ENCODE results near the gene ARHGAP9. TPM values are rescaled to one million over a fixed set of nuclear protein-coding genes. Genes with fewer than 3 reads are reported as not detected.

Gene ARHGAP9
- total and polyA plus RNA-seq, 12 donors: 1.3 to 46.4 (median 16.8) TPM

GRCh38 chr12:57527184-57527583 is 47.5 kb upstream of the ARHGAP9 start:
- no peak for DNase-seq
- no peak overlapping the region for H3K27ac ChIP-seq
- intact Hi-C loops (cut with DNase I): no loop called here

GRCh38 chr12:57526477-57527126 is 46.9 kb upstream of the ARHGAP9 start:
- Histone ChIP-seq H3K9me3 (replicated peaks in 1 of 3) (no peaks in the 10 kb centered on the region), H3K27ac (peak overlapping the region in 2 of 5 donors; percentile 17 to 40), H3K27me3 (no peaks in the 10 kb centered on the region), H3K4me1 (replicated peaks in 1 of 2) (peaks cover 24% of the 10 kb centered on the region in 2 donors), H3K36me3 (replicated peaks in 1 of 2) (peaks cover 0 to 72% of the 10 kb centered on the region in 2 donors), H3K4me3 (no peak overlapping the region)
- intact Hi-C loops (cut with DNase I): no loop called here
- WGBS, 4 donors: 72 to 86% (median 77%) methylated on average over 4 of the region's 4 CpGs
- TF ChIP-seq CTCF (IDR thresholded peaks at IDR 0.05): no peak
- DNase-seq: no peak

More at GRCh38 chr12:57527184-57527583, 47.5 kb upstream of the ARHGAP9 start:
- Histone ChIP-seq H3K4me3 (no peak overlapping the region), H3K9me3 (replicated peaks in 1 of 3) (no peaks in the 10 kb centered on the region), H3K4me1 (replicated peaks in 1 of 2) (peaks cover 18% of the 10 kb centered on the region in 2 donors), H3K27me3 (no peaks in the 10 kb centered on the region), H3K36me3 (replicated peaks in 1 of 2) (peaks cover 0 to 78% of the 10 kb centered on the region in 2 donors)
- 64 to 87% (median 73%) methylated on average over 5 of the region's 5 CpGs for WGBS, 4 donors
- TF ChIP-seq POLR2A (IDR thresholded peaks at IDR 0.05) (no peak), CTCF (IDR thresholded peaks at IDR 0.05) (no peak)

GRCh38 chr12:57525615-57526383 is 46.1 kb upstream of the ARHGAP9 start:
- Histone ChIP-seq H3K36me3 (replicated peaks in 1 of 2) (peaks cover 0 to 64% of the 10 kb centered on the region in 2 donors), H3K27me3 (no peaks in the 10 kb centered on the region), H3K4me1 (replicated peaks in 1 of 2) (peaks cover 32% of the 10 kb centered on the region in 2 donors), H3K4me3 (no peak overlapping the region), H3K9me3 (replicated peaks in 1 of 3) (no peaks in the 10 kb centered on the region), H3K27ac (peak overlapping the region in 1 of 5 donors; percentile 17)
- no peak for DNase-seq
- TF ChIP-seq CTCF (IDR thresholded peaks at IDR 0.05) (no peak), POLR2A (IDR thresholded peaks at IDR 0.05) (no peak)
- intact Hi-C loops (cut with DNase I): no loop called here
- 76 to 87% (median 79%) methylated on average over 15 to 16 of the region's 16 CpGs for WGBS, 4 donors

GRCh38 chr12:57524814-57525614 is 45.3 kb upstream of the ARHGAP9 start:
- H3K9me3 ChIP-seq (replicated peaks in 1 of 3): no peaks in the 10 kb centered on the region
- H3K4me3 ChIP-seq: peak overlapping the region in 1 of 4 donors; percentile 90
- TF ChIP-seq CTCF (IDR thresholded peaks at IDR 0.05) (no peak), POLR2A (IDR thresholded peaks at IDR 0.05) (no peak)
- 54 to 65% (median 58%) methylated on average over 10 to 11 of the region's 11 CpGs for WGBS, 4 donors
- no peak for DNase-seq
- H3K27ac ChIP-seq: peak overlapping the region in 1 of 5 donors; percentile 59
- H3K4me1 ChIP-seq (replicated peaks in 1 of 2): peaks cover 32 to 33% of the 10 kb centered on the region in 2 donors
- peaks cover 0 to 57% of the 10 kb centered on the region in 2 donors for H3K36me3 ChIP-seq (replicated peaks in 1 of 2)
- no peaks in the 10 kb centered on the region for H3K27me3 ChIP-seq
- intact Hi-C loops (cut with DNase I): no loop called here
